Thyroid gland (tissue), 4 donors: ENCODE results near the gene TTC9B. TPM values are rescaled to one million over a fixed set of nuclear protein-coding genes. Genes with fewer than 3 reads are reported as not detected.
"Not testable (repeated sequence)": the region's sequence is repeated elsewhere in the genome, so short reads cannot be mapped to it uniquely, and the experiment has no call there.

Experiments used
- DNase-seq, 2 donors: peaks; one replicate each; pipeline ENCODE4 v3.0.0-alpha.2; 2019
- H3K27ac ChIP-seq, 3 donors: fragments of 200-600 bp; sonication (generic); 1 replicate in 2 of 3; 2 replicates in 1 of 3; pipeline ENCODE4 v1.5.1; 2016 to 2019; ENCODE audit warnings: mild to moderate bottlenecking in 1 of 3, moderate library complexity in 1 of 3
- H3K27me3 ChIP-seq: fragments of 200-600 bp; sonication (generic); one replicate; pipeline ENCODE4 v1.5.1; 2019
- H3K36me3 ChIP-seq, 2 donors: fragments of 200-600 bp; sonication (generic); one replicate each; pipeline ENCODE4 v1.5.1; 2016 to 2019
- H3K4me1 ChIP-seq, 2 donors: fragments of 200-600 bp; sonication (generic); one replicate each; pipeline ENCODE4 v1.5.1; 2017 to 2019
- H3K4me3 ChIP-seq, 3 donors: fragments of 200-600 bp; sonication (generic); replicated peaks in 1 of 3; 1 replicate in 2 of 3; 2 replicates in 1 of 3; pipeline ENCODE4 v1.5.1; 2016; ENCODE audit warnings: mild to moderate bottlenecking in 1 of 3
- H3K9me3 ChIP-seq: fragments of 200-600 bp; sonication (generic); one replicate; pipeline ENCODE4 v1.5.1; 2017
- POLR2A ChIP-seq, 2 donors: fragments of 450-650 bp; IDR thresholded peaks; one replicate each; pipeline ENCODE4 v1.6.1; 2017; ENCODE audit warnings: antibody characterized with exemption in 2 of 2, mild to moderate bottlenecking in 2 of 2, moderate library complexity in 1 of 2
- WGBS, 2 donors: methylation state at CpG; one replicate each; pipeline ENCODE4 v1.1.5; 2017; 5-methylcytosine and 5-hydroxymethylcytosine counted together
- intact Hi-C: fragments of 100-400 bp; cut with DNase I; formaldehyde crosslinking; loops from one replicate; pipeline ENCODE4 v1.15.1; 2023
- total RNA-seq, 4 donors: library from RNA; depleted of rRNA; stranded (reverse); fragments of >200 nt; gene quantifications; one replicate each; pipeline ENCODE4 v1.2.3, GENCODE V29; 2016
- TF ChIP-seq, protein P1 (sequence below), 6 experiments: fragments of 200-600 bp in 3 of 6; fragments of 450-650 bp in 3 of 6; sonication (generic) in 3 of 6; IDR thresholded peaks; one replicate each; pipeline ENCODE4 v1.5.1; 2016 to 2019; ENCODE audit warnings: antibody characterized with exemption in 6 of 6, mild to moderate bottlenecking in 2 of 6, inconsistent platforms in 1 of 6, moderate library complexity in 1 of 6

Gene TTC9B
- total RNA-seq, 4 donors from 2014 or later = not detected

DNA sequence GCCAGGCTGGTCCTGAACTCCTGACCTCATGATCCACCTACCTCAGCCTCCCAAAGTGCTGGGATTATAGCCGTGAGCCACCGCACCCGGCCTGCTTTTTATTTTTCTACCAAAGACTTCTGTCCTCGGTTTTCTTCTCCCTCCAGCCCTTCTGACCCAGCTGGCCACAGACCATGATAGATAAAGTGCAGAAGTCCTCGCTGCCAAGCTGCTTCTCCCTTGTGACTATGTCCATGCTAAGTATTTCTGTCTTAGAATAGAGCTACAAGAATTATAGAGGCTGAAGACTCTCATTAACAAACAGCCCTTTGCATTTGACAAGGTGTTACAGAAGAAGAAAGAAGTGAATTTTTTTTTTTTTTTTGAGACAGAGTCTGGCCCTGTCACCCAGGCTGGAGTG lies 42.4 kb downstream of the TTC9B start:
- TF ChIP-seq, protein P1, sequence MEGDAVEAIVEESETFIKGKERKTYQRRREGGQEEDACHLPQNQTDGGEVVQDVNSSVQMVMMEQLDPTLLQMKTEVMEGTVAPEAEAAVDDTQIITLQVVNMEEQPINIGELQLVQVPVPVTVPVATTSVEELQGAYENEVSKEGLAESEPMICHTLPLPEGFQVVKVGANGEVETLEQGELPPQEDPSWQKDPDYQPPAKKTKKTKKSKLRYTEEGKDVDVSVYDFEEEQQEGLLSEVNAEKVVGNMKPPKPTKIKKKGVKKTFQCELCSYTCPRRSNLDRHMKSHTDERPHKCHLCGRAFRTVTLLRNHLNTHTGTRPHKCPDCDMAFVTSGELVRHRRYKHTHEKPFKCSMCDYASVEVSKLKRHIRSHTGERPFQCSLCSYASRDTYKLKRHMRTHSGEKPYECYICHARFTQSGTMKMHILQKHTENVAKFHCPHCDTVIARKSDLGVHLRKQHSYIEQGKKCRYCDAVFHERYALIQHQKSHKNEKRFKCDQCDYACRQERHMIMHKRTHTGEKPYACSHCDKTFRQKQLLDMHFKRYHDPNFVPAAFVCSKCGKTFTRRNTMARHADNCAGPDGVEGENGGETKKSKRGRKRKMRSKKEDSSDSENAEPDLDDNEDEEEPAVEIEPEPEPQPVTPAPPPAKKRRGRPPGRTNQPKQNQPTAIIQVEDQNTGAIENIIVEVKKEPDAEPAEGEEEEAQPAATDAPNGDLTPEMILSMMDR (IDR thresholded peaks at IDR 0.05) = no peak
- TF ChIP-seq POLR2A (IDR thresholded peaks at IDR 0.05) = no peak
- Histone ChIP-seq H3K27me3 (no peaks in the 10 kb centered on the region), H3K4me1 (no peaks in the 10 kb centered on the region), H3K9me3 (no peaks in the 10 kb centered on the region), H3K27ac (no peak overlapping the region), H3K4me3 (no peak overlapping the region), H3K36me3 (no peaks in the 10 kb centered on the region)
- 71 to 76% methylated on average over 5 of the region's 5 CpGs for WGBS, 2 donors
- intact Hi-C loops = no loop called here
- no peak for DNase-seq

DNA sequence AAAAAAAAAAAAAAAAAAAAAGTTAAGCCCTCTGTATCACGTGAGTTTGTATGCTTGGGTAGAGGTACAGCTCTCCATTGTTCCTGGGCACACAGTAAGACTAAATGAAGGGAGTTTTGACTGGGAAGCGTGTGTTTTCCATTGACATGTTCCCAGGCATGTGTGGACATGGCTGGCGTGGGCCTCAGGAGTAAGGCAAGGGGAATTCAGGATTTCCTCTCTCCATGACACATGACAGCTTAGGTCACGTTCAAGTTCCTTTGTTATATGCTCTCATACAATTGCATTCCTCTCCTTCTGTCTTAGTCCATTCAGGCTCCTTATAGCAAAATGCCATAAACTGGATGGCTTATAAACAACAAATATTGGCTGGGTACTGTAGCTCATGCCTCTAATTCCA lies 44.1 kb downstream of the TTC9B start:
- Histone ChIP-seq H3K4me1 (no peaks in the 10 kb centered on the region), H3K4me3 (no peak overlapping the region), H3K9me3 (no peaks in the 10 kb centered on the region), H3K27ac (no peak overlapping the region), H3K36me3 (no peaks in the 10 kb centered on the region), H3K27me3 (no peaks in the 10 kb centered on the region)
- 78 to 88% methylated on average over 4 of the region's 4 CpGs for WGBS, 2 donors
- intact Hi-C loops = no loop called here
- no peak for DNase-seq
- TF ChIP-seq, protein P1 (IDR thresholded peaks at IDR 0.05) = no peak
- TF ChIP-seq POLR2A (IDR thresholded peaks at IDR 0.05) = no peak

GRCh38 chr19:40171293-40171692 lies 46.9 kb downstream of the TTC9B start:
- H3K27ac ChIP-seq, H3K9me3 ChIP-seq, intact Hi-C loops, H3K4me3 ChIP-seq, H3K36me3 ChIP-seq, H3K27me3 ChIP-seq, H3K4me1 ChIP-seq, DNase-seq: not testable (repeated sequence)
- WGBS, 2 donors = 87 to 94% methylated on average over 4 of the region's 4 CpGs

GRCh38 chr19:40170303-40170989 lies 47.7 kb downstream of the TTC9B start:
- H3K4me3 ChIP-seq, DNase-seq, H3K9me3 ChIP-seq, H3K4me1 ChIP-seq, intact Hi-C loops, H3K36me3 ChIP-seq, H3K27ac ChIP-seq, H3K27me3 ChIP-seq: not testable (repeated sequence)
- 59 to 70% methylated on average over 6 to 25 of the region's 39 CpGs for WGBS, 2 donors

- intact Hi-C loops, H3K4me3 ChIP-seq, H3K4me1 ChIP-seq, H3K27ac ChIP-seq, H3K27me3 ChIP-seq, DNase-seq, H3K36me3 ChIP-seq, H3K9me3 ChIP-seq: not testable (repeated sequence)
- 78 to 89% methylated on average over 16 to 25 of the region's 30 CpGs for WGBS, 2 donors
Observed at GRCh38 chr19:40169482-40170302, 48.5 kb downstream of the TTC9B start.

Other genes with a start within 250 kb of the TTC9B start
- gene PSMC4, start 247.2 kb downstream of the TTC9B start, total RNA-seq = 100 to 1,000 TPM; 120 to 220 (median 166) TPM
- gene ZNF546, start 221.3 kb downstream of the TTC9B start, total RNA-seq = 10 to 100 TPM in 2 of 4 donors, 1 to 10 TPM in 2; 8.4 to 13.3 (median 10.2) TPM
- gene ZNF780B, start 162.2 kb downstream of the TTC9B start, total RNA-seq = 10 to 100 TPM; 22.3 to 44.6 (median 30.9) TPM
- 10 to 100 TPM; 26.8 to 60.1 (median 33.8) TPM for gene ZNF780A, start 127.4 kb downstream of the TTC9B start, total RNA-seq
- gene MAP3K10, start 27.0 kb downstream of the TTC9B start, total RNA-seq = 10 to 100 TPM in 3 of 4 donors, 1 to 10 TPM in 1; 9.1 to 19.6 (median 15.9) TPM
- 1 to 10 TPM in 1 of 4 donors, under 1 TPM in 2, not detected in 1; 0.13 to 3.2 (median 0.68) TPM for gene CCNP, start 8.3 kb upstream of the TTC9B start, total RNA-seq
- 100 to 1,000 TPM; 166 to 285 (median 190) TPM for gene AKT2, start 67.0 kb upstream of the TTC9B start, total RNA-seq
- gene C19orf47, start 130.0 kb upstream of the TTC9B start, total RNA-seq = 10 to 100 TPM in 3 of 4 donors, 1 to 10 TPM in 1; 9.4 to 17.3 (median 17.2) TPM
- 100 to 1,000 TPM; 151 to 258 (median 244) TPM for gene PLD3, start 130.3 kb upstream of the TTC9B start, total RNA-seq
- gene HIPK4, start 171.8 kb upstream of the TTC9B start, total RNA-seq = under 1 TPM in 2 of 4 donors, not detected in 2; 0.22 to 0.27 TPM
- 10 to 100 TPM in 2 of 4 donors, 1 to 10 TPM in 2; 7.3 to 27.5 (median 10.3) TPM for gene PRX, start 195.0 kb upstream of the TTC9B start, total RNA-seq
- gene SERTAD1, start 207.6 kb upstream of the TTC9B start, total RNA-seq = 10 to 100 TPM; 12.6 to 19.9 (median 15.1) TPM
- 10 to 100 TPM; 15.6 to 25.2 (median 20.4) TPM for gene SERTAD3, start 226.0 kb upstream of the TTC9B start, total RNA-seq
- 100 to 1,000 TPM; 111 to 238 (median 205) TPM for gene BLVRB, start 247.4 kb upstream of the TTC9B start, total RNA-seq
- gene SPTBN4, start 248.6 kb upstream of the TTC9B start, total RNA-seq = 1 to 10 TPM in 2 of 4 donors, under 1 TPM in 2; 0.67 to 2.7 (median 1.0) TPM